ELR (cell line): Measurements from ENCODE around the gene SLK.

Experiments
- DNase-seq: peaks from one replicate; pipeline ENCODE4 v3.0.0-alpha.2; 2015; ENCODE audit warnings: low read depth

Gene SLK

DNA sequence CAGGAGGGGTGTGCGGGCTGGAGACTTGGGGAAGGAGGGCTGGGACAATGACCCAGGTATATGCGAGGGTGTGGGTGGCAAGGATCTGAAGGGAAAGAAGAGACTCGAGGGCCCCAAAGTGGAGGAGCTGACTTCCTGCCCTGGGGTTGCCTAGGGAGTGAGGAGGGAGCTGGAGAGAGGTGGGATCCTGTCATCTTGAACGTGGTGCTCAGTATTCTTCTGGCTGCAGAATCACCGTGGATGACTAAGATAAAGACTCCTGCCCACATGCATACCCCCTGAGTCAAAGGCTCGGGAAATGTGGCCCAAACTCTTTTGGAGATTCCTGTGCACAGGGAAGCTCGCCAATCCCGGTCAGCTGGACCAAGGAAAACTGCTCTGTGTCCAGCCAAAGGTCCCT, 87.5 kb downstream of the SLK start:
- DNase-seq, result peak; percentile 94

DNA sequence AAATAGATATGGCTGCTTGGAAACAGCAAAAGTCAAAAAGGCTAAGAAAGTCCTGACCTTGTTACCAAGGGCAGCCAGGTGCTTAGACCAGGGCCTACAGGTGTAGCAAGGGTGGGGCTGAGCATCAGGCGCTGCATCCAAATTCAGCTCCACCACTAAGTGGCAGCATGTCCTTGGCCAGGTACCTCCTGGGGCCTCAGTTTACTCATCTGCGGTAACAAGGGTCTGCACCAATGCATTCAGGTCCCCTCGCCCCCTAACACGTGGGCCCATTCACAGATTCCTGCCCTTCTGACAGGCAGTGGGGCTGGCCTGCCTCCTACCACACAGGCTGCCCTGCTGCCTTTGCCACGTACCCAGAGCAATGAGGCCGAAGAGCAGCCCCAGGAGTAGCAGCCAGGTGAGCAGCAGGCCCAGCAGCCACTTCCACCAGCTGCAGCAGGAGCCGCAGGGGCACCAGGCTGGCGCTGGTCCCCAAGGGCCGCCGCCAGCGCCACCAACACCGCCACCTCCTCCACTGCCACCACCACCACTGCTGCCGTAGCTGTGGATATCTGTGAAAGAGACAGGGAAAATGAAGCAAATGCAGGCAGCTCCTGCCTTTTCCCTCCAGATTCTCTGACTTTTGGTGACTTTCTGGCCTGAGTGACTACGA, 89.8 kb downstream of the SLK start:
- no peak for DNase-seq

DNA sequence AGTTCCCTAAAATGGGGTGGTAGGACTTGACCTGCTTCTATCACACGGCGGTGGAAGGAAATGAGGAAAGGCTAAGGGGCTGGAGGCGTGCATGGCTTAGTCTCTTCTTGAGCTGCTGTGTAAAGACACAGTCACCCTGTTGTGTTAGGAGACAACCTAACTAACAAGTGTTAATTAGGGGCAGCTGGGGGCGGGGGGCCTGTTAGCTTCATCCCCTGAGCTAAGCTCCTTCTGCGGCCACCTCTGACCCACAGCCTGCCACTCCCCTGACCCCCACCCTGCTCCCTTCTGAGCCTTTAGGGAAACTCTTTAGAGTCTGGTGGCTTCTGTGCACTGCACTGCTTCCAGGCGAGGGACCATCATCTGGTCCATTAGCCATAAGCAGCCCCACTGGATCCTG, 90.8 kb downstream of the SLK start:
- no peak for DNase-seq

DNA sequence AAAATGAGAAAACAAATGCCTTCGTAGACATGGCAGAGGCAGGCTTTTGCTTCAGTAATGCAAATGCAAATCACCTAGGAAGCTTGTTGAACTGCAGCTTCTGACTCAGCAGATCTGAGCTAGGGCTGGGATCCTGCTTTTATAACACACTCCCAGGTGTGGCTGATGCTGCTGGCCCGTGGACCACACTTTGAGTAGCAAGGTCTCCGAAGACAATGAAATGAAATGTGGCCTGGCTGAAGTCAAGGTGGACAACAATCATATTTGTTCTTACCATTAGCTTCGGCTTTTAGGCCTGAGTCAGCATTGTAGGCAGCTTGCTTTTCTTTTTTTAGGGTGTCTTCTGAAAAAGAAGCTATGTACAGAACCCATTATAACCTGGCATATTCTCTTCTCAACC, 92.4 kb downstream of the SLK start:
- DNase-seq, result no peak

DNA sequence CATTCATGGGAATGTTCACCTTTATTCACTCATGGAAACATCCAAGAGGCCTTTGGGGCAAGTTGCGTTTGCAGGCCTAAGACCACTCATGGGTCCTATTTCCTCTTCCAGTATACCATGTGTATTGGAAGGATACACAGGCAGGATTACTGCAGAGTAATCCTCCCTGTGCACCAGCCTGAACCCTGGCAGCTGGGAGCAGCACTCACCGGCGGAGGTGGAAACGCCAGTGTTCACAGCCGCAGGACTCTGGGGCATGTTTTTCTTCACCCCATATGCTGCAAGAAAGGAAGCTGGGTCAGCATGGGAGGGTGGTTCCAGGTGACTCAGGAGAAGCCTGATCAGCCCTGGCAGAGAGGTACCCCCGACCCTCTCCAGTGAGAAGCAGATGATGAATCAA, 94.3 kb downstream of the SLK start:
- no peak for DNase-seq

DNA sequence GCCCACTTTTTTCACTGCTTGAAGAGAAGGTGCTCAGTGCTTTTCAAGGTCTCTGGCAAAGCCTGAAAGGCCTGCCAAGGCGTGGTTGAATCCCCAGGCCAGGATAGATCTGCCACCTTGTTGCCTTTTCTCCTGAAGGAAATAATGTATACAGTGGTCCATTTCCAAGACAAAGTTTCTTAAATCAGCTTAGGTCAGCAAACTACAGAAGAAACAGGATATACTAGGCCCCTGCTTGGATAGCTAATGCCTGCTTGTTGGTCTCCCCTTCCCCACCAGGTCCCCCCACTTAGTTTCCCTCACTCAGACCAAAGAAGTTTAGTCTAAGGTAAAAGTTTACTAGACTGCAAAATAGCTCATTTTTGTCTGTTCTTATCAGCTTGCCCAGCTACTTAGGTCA, 98.8 kb downstream of the SLK start:
- no peak for DNase-seq

DNA sequence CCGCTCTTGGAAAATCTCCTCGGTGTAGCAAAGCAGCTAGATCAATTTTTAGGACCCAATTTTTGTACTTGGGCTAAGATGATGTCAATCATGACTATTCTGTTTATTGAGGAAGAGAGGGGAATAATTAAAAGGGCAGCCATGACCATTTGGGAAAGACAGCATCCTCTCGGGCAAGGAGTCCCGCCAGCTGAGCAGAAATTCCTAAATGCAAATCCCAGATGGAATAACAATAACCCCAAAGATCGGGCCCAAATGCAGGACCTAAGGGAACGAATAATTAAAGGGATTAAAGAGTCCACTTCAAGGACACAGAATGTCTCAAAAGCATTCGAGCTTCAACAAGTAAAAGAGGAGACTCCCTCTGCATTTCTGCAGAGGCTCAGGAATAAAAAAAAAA, 100.0 kb downstream of the SLK start:
- no peak for DNase-seq

DNA sequence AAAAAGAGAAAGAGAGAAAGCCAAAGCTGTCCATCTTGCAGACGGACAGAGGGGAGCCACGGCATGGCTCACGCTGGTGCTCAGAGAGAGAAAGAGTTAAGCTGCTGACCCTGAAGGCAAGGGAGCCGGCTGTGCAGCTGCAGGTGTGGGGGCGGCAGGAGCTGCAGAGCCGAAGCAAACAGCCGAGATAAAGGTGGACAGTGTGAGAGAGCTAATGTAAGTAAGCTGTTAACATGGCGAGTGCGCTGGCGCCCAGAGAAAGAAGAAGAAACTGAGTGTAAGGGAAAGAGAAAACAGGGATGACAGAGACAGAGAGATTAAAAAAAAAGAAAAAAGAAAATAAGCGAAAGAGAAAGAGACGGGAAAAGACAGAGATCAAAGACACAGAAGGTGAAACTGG, 100.6 kb downstream of the SLK start:
- DNase-seq, result no peak

DNA sequence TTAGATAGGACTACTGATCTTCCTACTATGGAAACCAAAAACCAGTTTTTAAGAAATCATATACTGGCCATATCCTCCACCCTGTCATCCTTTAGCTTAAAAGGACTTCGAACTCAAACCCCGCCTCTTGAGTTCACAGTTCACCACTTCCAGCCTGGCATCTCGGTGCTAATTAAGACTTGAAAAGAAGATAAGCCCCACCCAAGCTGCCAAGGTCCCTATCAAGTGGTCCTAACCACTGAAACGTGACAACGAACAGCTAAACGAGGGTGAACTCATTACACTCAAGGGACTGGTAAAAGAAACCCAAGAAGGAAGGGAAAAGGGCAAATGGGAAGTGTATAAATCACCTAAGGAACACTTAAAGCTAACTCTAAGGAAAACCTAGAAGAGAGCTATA, 102.7 kb downstream of the SLK start:
- DNase-seq, result no peak

DNA sequence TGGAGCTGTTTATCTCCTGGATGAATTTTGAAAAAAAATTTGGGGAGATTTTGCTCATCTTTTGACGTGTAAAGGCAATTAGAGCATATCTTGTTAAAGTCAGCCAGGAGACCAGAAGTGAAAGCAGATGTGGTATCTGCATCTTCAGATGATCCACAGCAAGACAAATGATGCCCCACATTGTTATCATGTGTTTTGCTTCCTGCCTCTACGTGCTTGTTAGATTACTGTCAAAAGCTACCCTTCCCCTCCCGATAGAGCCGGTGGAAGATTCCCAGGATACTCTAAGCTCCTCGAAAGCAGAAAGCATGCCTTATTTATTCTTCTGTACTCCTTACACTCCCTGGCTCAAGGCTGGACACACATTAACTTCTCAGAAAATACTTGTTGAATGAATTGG, 105.8 kb downstream of the SLK start:
- no peak for DNase-seq

DNA sequence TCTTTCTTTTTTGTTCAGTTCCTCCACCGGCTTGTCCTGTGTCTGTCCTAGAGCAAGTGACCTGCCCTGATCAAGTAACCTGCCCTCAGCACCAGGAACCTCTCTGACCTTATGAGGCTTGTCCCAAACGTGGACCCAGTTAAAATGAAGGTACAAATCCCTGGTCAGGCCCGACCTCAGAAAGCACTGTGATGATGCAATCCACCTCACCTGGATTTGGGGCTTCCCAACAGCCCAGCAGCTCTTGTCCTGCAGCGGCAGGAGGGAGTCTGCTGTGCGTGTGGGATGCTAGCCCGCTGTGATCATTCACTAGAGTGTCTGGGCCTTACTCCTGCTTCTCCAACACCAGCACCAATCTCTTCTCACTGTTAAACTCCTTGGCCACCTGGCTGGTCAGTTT, 107.6 kb downstream of the SLK start:
- no peak for DNase-seq

DNA sequence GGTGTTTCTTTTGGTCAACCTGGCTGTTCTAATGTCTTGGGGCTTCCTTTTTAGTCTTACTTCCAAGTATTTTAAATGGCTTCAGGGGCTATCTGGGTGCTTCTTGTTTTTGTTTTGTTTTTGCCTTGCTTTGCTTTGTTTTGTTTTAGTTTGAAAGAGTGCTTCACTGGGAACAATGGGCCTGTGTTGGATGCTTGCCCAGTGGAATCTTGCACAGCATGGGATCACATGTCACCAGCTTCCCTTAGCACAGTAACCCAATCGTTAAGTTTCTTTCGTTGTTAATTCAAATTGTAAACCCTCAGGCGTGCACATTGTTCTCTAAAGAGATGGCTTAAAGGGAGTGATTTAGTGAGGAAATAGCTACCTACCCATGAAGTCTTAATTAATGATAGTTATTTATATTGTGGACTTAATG, 109.8 kb downstream of the SLK start:
- DNase-seq, result peak; percentile 21

DNA sequence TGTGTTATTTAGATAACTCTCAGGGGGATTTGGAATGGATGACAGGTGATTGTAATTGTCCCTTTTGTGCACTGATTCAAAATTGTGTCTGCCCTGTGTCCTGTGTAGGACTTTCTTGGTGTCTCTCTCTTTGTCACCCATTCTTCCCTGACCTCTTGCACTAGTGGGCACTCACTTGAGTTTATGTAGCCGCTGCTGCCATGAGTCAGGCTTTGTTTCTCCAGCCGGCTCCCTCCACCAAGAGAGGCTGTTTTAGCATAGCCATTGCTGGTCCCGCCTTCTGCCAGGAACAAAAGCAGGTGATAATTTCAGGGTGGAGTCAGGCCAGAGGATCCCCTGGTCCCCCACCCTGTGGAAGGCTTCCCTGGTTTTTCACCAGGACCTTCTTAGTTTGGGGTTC, 110.3 kb downstream of the SLK start:
- peak; percentile 15 for DNase-seq

DNA sequence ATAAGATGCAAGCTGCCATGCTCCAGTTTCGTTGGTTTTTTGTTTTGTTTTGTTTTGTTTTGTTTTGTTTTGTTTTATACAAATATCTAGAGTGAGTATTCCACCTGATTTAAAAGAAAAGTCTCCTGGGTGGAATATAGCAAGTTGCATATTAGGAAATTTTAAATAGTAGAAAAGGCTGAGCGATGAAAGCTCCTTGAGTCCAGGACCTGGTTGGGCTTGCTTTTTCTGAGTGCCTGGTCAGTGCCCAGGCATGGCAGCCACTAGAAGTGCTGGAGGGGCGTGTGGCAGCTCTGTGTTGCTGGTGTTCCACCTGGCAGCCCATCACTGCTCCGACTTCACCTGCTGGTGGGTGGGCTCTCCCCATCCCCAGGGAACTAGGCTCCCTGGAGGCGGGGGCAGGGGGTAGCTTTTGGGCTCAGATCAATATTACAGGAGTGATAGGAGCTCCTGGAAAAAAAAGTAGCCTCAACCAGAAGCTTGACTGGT, 110.8 kb downstream of the SLK start:
- DNase-seq, result no peak
